Endothelial cell (in vitro differentiated cells): Measurements from ENCODE around the gene KCNE2. TPM values are rescaled to one million over a fixed set of nuclear protein-coding genes. Genes with fewer than 3 reads are reported as not detected.

Experiments used
- DNase-seq: peaks from one replicate; pipeline ENCODE4 v3.0.0; 2021; ENCODE audit warnings: low spot score
- H3K27ac Mint-ChIP-seq: one replicate; pipeline ENCODE4 v1.8.0; 2021; ENCODE audit warnings: mixed read lengths, inconsistent platforms; ENCODE audit not compliant: unreplicated experiment
- H3K27me3 Mint-ChIP-seq: one replicate; pipeline ENCODE4 v1.8.0; 2021; ENCODE audit warnings: mild to moderate bottlenecking, moderate library complexity, mixed read lengths, inconsistent platforms; ENCODE audit not compliant: unreplicated experiment
- H3K36me3 Mint-ChIP-seq: one replicate; pipeline ENCODE4 v1.8.0; 2021; ENCODE audit warnings: mild to moderate bottlenecking, low read depth, mixed read lengths, inconsistent platforms; ENCODE audit not compliant: unreplicated experiment
- H3K4me1 Mint-ChIP-seq: one replicate; pipeline ENCODE4 v1.8.0; 2021; ENCODE audit warnings: mild to moderate bottlenecking, mixed read lengths, inconsistent platforms; ENCODE audit not compliant: unreplicated experiment
- H3K4me3 Mint-ChIP-seq: one replicate; pipeline ENCODE4 v1.8.0; 2021; ENCODE audit warnings: mild to moderate bottlenecking, mixed read lengths, inconsistent platforms; ENCODE audit not compliant: unreplicated experiment
- H3K9me3 Mint-ChIP-seq: one replicate; pipeline ENCODE4 v1.8.0; 2021; ENCODE audit warnings: mixed read lengths, inconsistent platforms; ENCODE audit not compliant: unreplicated experiment
- total RNA-seq: library from RNA; stranded (reverse); fragmentation: NEBNext Ultra II Directional; extraction: Animal tissue kit (Norgen Biotek cat#: 25700); gene quantifications from one replicate; pipeline ENCODE4 v1.2.1, GENCODE V29; 2021; ENCODE audit not compliant: unreplicated experiment
- TF ChIP-seq, protein P1 (sequence below): fragments of 200-600 bp; sonication (generic); IDR thresholded peaks from one replicate; pipeline ENCODE4 v1.5.0; 2021; ENCODE audit warnings: antibody characterized with exemption; ENCODE audit not compliant: unreplicated experiment

KCNE2 gene
- total RNA-seq, 1 donor from 2014 or later: not detected

DNA sequence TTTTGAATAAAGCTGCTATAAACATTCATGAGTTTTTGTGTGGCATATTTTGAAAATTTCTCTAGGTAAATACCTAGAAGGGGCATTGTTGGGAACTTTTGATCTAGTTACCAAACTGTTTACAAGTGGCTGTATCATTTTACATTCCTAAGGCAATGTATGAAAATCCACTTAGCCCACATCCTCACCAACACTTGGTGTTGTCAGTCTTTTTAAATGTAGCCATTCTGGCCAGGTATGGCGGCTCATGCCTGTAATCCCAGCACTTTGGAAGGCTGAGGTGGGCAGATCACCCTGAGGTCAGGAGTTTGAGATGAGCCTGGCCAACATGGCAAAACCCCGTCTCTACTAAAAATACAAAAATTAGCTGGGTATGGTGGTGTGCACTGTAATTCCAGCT is 5.9 kb upstream of the KCNE2 start:
- no peaks in the 10 kb centered on the region for H3K9me3 Mint-ChIP-seq
- H3K27ac Mint-ChIP-seq: no peak overlapping the region
- DNase-seq: no peak
- peaks cover 3% of the 10 kb centered on the region for H3K4me1 Mint-ChIP-seq
- no peaks in the 10 kb centered on the region for H3K36me3 Mint-ChIP-seq
- H3K4me3 Mint-ChIP-seq: no peak overlapping the region
- TF ChIP-seq, protein P1, sequence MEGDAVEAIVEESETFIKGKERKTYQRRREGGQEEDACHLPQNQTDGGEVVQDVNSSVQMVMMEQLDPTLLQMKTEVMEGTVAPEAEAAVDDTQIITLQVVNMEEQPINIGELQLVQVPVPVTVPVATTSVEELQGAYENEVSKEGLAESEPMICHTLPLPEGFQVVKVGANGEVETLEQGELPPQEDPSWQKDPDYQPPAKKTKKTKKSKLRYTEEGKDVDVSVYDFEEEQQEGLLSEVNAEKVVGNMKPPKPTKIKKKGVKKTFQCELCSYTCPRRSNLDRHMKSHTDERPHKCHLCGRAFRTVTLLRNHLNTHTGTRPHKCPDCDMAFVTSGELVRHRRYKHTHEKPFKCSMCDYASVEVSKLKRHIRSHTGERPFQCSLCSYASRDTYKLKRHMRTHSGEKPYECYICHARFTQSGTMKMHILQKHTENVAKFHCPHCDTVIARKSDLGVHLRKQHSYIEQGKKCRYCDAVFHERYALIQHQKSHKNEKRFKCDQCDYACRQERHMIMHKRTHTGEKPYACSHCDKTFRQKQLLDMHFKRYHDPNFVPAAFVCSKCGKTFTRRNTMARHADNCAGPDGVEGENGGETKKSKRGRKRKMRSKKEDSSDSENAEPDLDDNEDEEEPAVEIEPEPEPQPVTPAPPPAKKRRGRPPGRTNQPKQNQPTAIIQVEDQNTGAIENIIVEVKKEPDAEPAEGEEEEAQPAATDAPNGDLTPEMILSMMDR: no peak
- H3K27me3 Mint-ChIP-seq: no peaks in the 10 kb centered on the region

DNA sequence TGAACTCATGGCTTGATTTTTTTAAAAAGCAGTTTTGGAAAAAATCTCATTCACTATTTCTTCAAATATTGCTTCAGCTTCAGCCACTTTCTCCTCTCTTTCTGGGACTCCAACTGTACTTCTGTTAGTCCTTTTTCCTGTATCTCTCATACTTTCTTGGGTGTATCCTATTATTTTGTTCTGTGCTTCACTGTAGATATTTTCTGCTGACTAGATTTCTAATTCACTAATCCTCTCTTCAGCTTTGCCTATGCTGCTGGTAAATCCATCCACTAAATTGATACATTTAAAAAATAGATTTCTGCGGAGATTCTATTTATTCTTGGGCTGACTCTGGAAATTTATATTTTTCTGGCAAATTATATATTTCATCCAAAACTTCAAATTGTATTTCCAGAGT is 4.9 kb upstream of the KCNE2 start:
- H3K4me3 Mint-ChIP-seq: no peak overlapping the region
- H3K9me3 Mint-ChIP-seq: no peaks in the 10 kb centered on the region
- no peak for DNase-seq
- H3K27me3 Mint-ChIP-seq: no peaks in the 10 kb centered on the region
- peaks cover 3% of the 10 kb centered on the region for H3K4me1 Mint-ChIP-seq
- no peaks in the 10 kb centered on the region for H3K36me3 Mint-ChIP-seq
- H3K27ac Mint-ChIP-seq: no peak overlapping the region
- TF ChIP-seq, protein P1: no peak

DNA sequence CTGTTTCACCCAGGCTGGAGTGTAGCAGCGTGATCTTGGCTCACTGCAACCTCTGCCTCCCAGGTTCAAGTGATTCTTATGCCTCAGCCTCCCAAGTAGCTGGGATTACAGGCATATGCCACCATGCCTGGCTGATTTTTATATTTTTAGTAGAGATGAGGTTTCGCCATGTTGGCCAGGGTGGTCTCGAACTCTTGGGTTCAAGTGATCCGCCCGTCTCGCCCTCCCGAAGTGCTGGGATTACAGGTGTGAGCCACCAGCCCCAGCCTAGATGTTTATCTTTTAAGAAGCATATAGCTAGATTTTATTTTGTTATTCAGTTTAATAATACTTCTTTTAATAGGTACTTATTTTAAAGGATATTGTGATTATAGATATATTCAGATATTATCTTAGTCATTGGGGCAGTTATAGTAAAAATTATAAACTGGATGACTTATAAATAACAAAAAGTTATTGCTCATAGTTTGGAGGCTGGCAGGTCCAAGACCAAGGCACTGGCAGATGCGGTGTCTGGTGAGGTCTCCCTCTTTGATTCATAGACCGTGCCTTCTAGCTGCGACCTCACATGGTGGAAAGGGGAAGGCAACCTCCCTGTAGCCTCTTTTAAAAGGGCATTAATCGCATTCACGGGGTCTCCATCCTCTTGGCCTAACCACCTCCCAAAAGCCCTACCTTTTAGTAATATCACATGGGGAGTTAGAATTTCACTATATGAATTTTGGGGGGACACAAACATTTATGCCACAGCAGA is 3.1 kb upstream of the KCNE2 start:
- Mint-ChIP-seq H3K27me3 (no peaks in the 10 kb centered on the region), H3K27ac (no peak overlapping the region), H3K36me3 (no peaks in the 10 kb centered on the region), H3K4me1 (peaks cover 3% of the 10 kb centered on the region), H3K4me3 (no peak overlapping the region), H3K9me3 (no peaks in the 10 kb centered on the region)
- DNase-seq: no peak
- TF ChIP-seq, protein P1: no peak

DNA sequence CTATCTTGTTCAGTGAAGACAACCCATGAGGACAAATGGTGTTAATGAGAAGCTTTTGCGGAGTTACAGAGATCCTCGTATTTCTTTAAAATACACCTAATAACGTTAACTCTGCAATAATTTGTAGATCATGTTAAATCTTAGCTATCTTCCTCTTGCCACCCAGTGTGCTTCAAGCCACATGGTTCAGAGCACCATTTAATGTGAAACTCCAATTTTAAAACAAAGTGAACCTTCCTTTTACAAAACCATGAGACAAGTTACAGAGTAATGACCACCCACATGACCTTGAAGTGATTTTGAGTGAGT is 1.7 kb upstream of the KCNE2 start:
- H3K27me3 Mint-ChIP-seq: no peaks in the 10 kb centered on the region

DNA sequence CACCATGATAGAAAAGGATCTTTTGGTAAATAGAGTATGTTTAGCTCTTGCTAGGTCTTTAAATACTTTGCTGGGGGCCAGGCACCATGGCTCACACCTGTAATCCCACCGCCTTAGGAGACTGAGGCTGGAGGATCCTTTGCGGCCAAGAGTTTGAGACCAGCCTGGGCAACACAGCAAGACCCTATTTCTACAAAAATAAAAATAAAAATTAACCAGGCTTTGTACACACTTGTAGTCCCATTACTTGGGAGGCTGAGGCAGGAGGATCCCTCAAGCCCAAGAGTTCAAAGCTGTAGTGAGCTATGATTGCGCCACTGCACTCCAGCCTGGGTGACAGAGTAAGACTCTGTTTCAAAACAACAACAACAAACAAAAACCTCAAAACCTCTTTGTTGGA is 1.1 kb upstream of the KCNE2 start:
- Mint-ChIP-seq H3K36me3 (no peaks in the 10 kb centered on the region), H3K27ac (no peak overlapping the region), H3K9me3 (no peaks in the 10 kb centered on the region), H3K27me3 (no peaks in the 10 kb centered on the region), H3K4me3 (no peak overlapping the region), H3K4me1 (peaks cover 3% of the 10 kb centered on the region)
- DNase-seq: no peak
- TF ChIP-seq, protein P1: no peak

More for the DNA sequence above, 1.7 kb upstream of the KCNE2 start:
- H3K9me3 Mint-ChIP-seq: no peaks in the 10 kb centered on the region
- H3K4me1 Mint-ChIP-seq: peaks cover 3% of the 10 kb centered on the region
- DNase-seq: no peak
- no peak overlapping the region for H3K27ac Mint-ChIP-seq
- H3K4me3 Mint-ChIP-seq: no peak overlapping the region
- TF ChIP-seq, protein P1: peak; percentile 12
- H3K36me3 Mint-ChIP-seq: no peaks in the 10 kb centered on the region
